OCI-LY1 (cell line): ENCODE data around the gene ANKRD24.
"Not testable (repeated sequence)": the region's sequence is repeated elsewhere in the genome, so short reads cannot be mapped to it uniquely, and the experiment has no call there.

Experiments
- CTCF ChIP-seq: fragments of 200-600 bp; sonication (generic), shearing (Covaris generic); IDR thresholded peaks from 2 replicates; pipeline ENCODE4 v1.5.1; 2017; ENCODE audit warnings: mild to moderate bottlenecking, antibody characterized with exemption, low read length, moderate library complexity, mixed read lengths
- EZH2 ChIP-seq: fragments of 200-600 bp; sonication (generic), shearing (Covaris generic); IDR thresholded peaks from 2 replicates; pipeline ENCODE4 v1.8.0; 2017; ENCODE audit warnings: borderline replicate concordance, mixed run types, mild to moderate bottlenecking, antibody characterized with exemption, low read length, moderate library complexity, mixed read lengths

- TF ChIP-seq CTCF, EZH2: not testable (repeated sequence)
These were observed 49.6 kb downstream of the ANKRD24 start for GRCh38 chr19:4232139-4232538.
